Measurements from ENCODE around the gene DBF4.
"Not testable (repeated sequence)": the region's sequence is repeated elsewhere in the genome, so short reads cannot be mapped to it uniquely, and the experiment has no call there.

Gene DBF4

DNA sequence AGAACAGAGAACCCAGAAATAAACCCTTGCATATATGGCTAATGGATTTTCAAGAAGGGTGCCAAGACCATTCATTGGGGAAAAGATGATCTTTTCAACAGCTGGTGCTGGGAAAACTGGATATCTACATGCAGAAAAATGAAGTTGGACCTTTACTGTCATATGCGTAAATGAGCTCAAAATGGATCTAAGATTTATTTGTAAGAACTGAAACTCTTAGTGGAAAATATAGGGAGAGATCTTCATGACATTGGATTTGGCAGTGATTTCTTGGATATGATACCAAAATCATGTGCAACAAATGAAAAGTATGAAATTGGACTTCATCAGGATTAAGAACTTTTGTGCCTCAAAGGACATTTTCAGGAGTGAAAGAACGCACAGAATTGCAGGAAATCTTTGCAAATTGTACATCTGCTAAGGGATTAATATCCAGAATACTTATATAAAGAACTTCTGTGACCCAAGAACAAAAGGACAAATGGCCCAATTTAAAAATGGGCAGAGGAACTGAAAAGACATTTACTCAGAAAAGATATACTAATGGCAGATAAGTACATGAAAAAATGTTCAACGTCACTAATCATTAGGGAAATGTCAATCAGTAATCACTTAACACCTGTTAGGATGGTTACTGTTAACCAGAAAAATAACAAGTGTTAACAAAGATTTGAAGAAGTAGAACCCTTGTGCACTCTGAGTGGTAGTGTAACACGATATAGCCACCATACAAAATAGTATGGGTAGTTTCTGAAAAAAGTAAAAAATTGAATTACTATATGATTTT is 6.1 kb downstream of the DBF4 start:
- Histone ChIP-seq H3K27ac (ENCODE audit: low read depth, low read length) (no peak overlapping the region), H3K27me3 (ENCODE audit: control insufficient read depth, insufficient read depth, low read length) (no peaks in the 10 kb centered on the region), H3K36me3 (ENCODE audit: control insufficient read depth, insufficient read depth, low read length) (peaks cover 78% of the 10 kb centered on the region), H3K9me3 (ENCODE audit: control insufficient read depth, insufficient read depth, low read depth, low read length) (no peaks in the 10 kb centered on the region), H3K4me1 (ENCODE audit: control insufficient read depth, insufficient read depth, low read length) (no peaks in the 10 kb centered on the region), H3K4me3 (ENCODE audit: low read depth, low read length) (no peak overlapping the region), H3K9ac (ENCODE audit: low read length) (no peak overlapping the region)

GRCh38 chr7:87885018-87885417 is 8.7 kb downstream of the DBF4 start:
- H3K27ac ChIP-seq (ENCODE audit: low read depth, low read length): no peak overlapping the region
- H3K4me3 ChIP-seq (ENCODE audit: low read depth, low read length): no peak overlapping the region
- no peaks in the 10 kb centered on the region for H3K9me3 ChIP-seq (ENCODE audit: control insufficient read depth, insufficient read depth, low read depth, low read length)
- no peaks in the 10 kb centered on the region for H3K4me1 ChIP-seq (ENCODE audit: control insufficient read depth, insufficient read depth, low read length)
- H3K36me3 ChIP-seq (ENCODE audit: control insufficient read depth, insufficient read depth, low read length): peaks cover 89% of the 10 kb centered on the region
- no peak overlapping the region for H3K9ac ChIP-seq (ENCODE audit: low read length)
- H3K27me3 ChIP-seq (ENCODE audit: control insufficient read depth, insufficient read depth, low read length): no peaks in the 10 kb centered on the region

- H3K36me3 ChIP-seq (ENCODE audit: control insufficient read depth, insufficient read depth, low read length): peaks cover 85% of the 10 kb centered on the region
- no peak overlapping the region for H3K9ac ChIP-seq (ENCODE audit: low read length)
- no peaks in the 10 kb centered on the region for H3K9me3 ChIP-seq (ENCODE audit: control insufficient read depth, insufficient read depth, low read depth, low read length)
- H3K27ac ChIP-seq (ENCODE audit: low read depth, low read length): no peak overlapping the region
- no peaks in the 10 kb centered on the region for H3K4me1 ChIP-seq (ENCODE audit: control insufficient read depth, insufficient read depth, low read length)
- no peak overlapping the region for H3K4me3 ChIP-seq (ENCODE audit: low read depth, low read length)
- H3K27me3 ChIP-seq (ENCODE audit: control insufficient read depth, insufficient read depth, low read length): no peaks in the 10 kb centered on the region
These were observed 10.6 kb downstream of the DBF4 start for GRCh38 chr7:87886875-87887274.

DNA sequence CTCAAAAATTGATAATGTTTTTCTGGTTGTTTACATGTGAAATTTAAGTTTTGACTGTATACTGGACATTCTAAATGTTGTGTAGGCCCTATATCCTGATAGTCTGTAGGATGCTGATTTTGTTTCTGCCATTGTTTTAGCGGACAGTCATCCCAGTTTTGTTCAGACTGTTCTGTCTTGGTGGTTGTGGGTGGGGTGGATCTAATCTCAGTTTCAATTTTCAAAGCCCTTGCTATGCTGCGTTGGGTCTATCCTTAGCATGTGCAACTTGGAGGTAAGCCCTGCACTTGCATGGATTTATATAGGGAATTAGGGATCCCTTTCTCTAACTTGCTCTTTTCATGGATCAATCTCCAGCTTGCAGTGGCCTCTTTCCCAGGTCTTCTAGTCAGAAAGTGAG is 19.1 kb downstream of the DBF4 start:
- no peaks in the 10 kb centered on the region for H3K27me3 ChIP-seq (ENCODE audit: control insufficient read depth, insufficient read depth, low read length)
- H3K4me1 ChIP-seq (ENCODE audit: control insufficient read depth, insufficient read depth, low read length): no peaks in the 10 kb centered on the region
- peaks cover 84% of the 10 kb centered on the region for H3K36me3 ChIP-seq (ENCODE audit: control insufficient read depth, insufficient read depth, low read length)
- H3K4me3 ChIP-seq (ENCODE audit: low read depth, low read length): no peak overlapping the region
- no peak overlapping the region for H3K27ac ChIP-seq (ENCODE audit: low read depth, low read length)
- H3K9me3 ChIP-seq (ENCODE audit: control insufficient read depth, insufficient read depth, low read depth, low read length): no peaks in the 10 kb centered on the region
- no peak overlapping the region for H3K9ac ChIP-seq (ENCODE audit: low read length)

DNA sequence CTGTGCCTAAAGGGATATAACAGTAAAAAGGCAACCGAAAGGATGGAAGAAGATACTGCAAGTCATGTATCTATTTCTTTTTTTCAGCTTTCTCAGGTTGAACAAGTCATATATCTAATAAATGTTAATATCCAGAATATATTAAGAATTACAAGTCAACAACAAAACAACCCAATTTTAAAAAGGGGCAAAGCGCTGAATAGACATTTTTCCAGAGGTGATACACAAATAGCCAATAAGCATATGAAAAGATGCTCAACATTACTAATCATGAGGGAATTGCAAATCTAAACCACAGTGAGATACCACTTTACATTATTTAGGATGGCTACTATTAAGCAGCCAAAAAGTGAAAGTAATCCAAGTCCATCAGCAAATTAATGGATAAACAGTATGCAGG is 23.0 kb downstream of the DBF4 start:
- H3K9me3 ChIP-seq (ENCODE audit: control insufficient read depth, insufficient read depth, low read depth, low read length): no peaks in the 10 kb centered on the region
- H3K36me3 ChIP-seq (ENCODE audit: control insufficient read depth, insufficient read depth, low read length): peaks cover 88% of the 10 kb centered on the region
- H3K27me3 ChIP-seq (ENCODE audit: control insufficient read depth, insufficient read depth, low read length): no peaks in the 10 kb centered on the region

DNA sequence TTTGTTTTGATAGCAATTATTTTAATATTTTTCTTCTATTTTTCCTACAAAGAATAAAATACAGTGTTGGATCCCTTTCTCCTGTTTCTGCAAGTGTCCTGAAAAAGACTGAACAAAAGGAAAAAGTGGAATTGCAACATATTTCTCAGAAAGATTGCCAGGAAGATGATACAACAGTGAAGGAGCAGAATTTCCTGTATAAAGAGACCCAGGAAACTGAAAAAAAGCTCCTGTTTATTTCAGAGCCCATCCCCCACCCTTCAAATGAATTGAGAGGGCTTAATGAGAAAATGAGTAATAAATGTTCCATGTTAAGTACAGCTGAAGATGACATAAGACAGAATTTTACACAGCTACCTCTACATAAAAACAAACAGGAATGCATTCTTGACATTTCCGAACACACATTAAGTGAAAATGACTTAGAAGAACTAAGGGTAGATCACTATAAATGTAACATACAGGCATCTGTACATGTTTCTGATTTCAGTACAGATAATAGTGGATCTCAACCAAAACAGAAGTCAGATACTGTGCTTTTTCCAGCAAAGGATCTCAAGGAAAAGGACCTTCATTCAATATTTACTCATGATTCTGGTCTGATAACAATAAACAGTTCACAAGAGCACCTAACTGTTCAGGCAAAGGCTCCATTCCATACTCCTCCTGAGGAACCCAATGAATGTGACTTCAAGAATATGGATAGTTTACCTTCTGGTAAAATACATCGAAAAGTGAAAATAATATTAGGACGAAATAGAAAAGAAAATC is 31.0 kb downstream of the DBF4 start:
- H3K4me3 ChIP-seq (ENCODE audit: low read depth, low read length); H3K27ac ChIP-seq (ENCODE audit: low read depth, low read length); H3K9me3 ChIP-seq (ENCODE audit: control insufficient read depth, insufficient read depth, low read depth, low read length); H3K27me3 ChIP-seq (ENCODE audit: control insufficient read depth, insufficient read depth, low read length); H3K9ac ChIP-seq (ENCODE audit: low read length); H3K4me1 ChIP-seq (ENCODE audit: control insufficient read depth, insufficient read depth, low read length): not testable (repeated sequence)
- peaks cover 50% of the 10 kb centered on the region for H3K36me3 ChIP-seq (ENCODE audit: control insufficient read depth, insufficient read depth, low read length)

More for the DNA sequence above, 23.0 kb downstream of the DBF4 start:
- Histone ChIP-seq H3K4me3 (ENCODE audit: low read depth, low read length) (no peak overlapping the region), H3K27ac (ENCODE audit: low read depth, low read length) (no peak overlapping the region), H3K9ac (ENCODE audit: low read length) (no peak overlapping the region), H3K4me1 (ENCODE audit: control insufficient read depth, insufficient read depth, low read length) (no peaks in the 10 kb centered on the region)

- not testable (repeated sequence) for H3K4me3 ChIP-seq (ENCODE audit: low read depth, low read length); H3K9ac ChIP-seq (ENCODE audit: low read length); H3K27me3 ChIP-seq (ENCODE audit: control insufficient read depth, insufficient read depth, low read length); H3K9me3 ChIP-seq (ENCODE audit: control insufficient read depth, insufficient read depth, low read depth, low read length); H3K4me1 ChIP-seq (ENCODE audit: control insufficient read depth, insufficient read depth, low read length); H3K27ac ChIP-seq (ENCODE audit: low read depth, low read length)
- peaks cover 37% of the 10 kb centered on the region for H3K36me3 ChIP-seq (ENCODE audit: control insufficient read depth, insufficient read depth, low read length)
These were observed 32.5 kb downstream of the DBF4 start for GRCh38 chr7:87908814-87909213.

DNA sequence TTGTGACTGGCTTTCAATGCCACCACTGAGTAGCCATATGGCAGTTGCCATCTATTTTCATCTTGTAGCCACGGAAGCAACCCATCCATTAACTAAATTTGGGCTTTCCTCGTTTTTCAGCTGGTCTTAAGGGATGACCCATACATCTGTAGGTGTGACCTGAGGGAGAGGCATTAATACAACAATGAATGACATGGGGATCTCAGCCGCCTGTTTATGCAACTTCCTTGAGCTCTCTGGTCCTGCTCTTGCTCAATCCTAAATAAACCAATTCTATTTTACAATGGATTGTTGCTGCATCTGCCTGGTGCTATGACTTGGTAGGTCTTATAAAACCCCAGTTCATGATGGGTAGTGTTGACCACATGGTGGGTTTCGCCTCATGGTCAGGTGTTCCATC is 35.8 kb downstream of the DBF4 start:
- H3K9ac ChIP-seq (ENCODE audit: low read length): no peak overlapping the region
- no peak overlapping the region for H3K4me3 ChIP-seq (ENCODE audit: low read depth, low read length)
- H3K4me1 ChIP-seq (ENCODE audit: control insufficient read depth, insufficient read depth, low read length): no peaks in the 10 kb centered on the region
- no peaks in the 10 kb centered on the region for H3K27me3 ChIP-seq (ENCODE audit: control insufficient read depth, insufficient read depth, low read length)
- peaks cover 11% of the 10 kb centered on the region for H3K36me3 ChIP-seq (ENCODE audit: control insufficient read depth, insufficient read depth, low read length)
- no peak overlapping the region for H3K27ac ChIP-seq (ENCODE audit: low read depth, low read length)
- no peaks in the 10 kb centered on the region for H3K9me3 ChIP-seq (ENCODE audit: control insufficient read depth, insufficient read depth, low read depth, low read length)

GRCh38 chr7:87918740-87919139 is 42.4 kb downstream of the DBF4 start:
- Histone ChIP-seq H3K9ac (ENCODE audit: low read length) (no peak overlapping the region), H3K36me3 (ENCODE audit: control insufficient read depth, insufficient read depth, low read length) (no peaks in the 10 kb centered on the region), H3K27ac (ENCODE audit: low read depth, low read length) (no peak overlapping the region), H3K9me3 (ENCODE audit: control insufficient read depth, insufficient read depth, low read depth, low read length) (no peaks in the 10 kb centered on the region), H3K4me1 (ENCODE audit: control insufficient read depth, insufficient read depth, low read length) (no peaks in the 10 kb centered on the region), H3K27me3 (ENCODE audit: control insufficient read depth, insufficient read depth, low read length) (no peaks in the 10 kb centered on the region), H3K4me3 (ENCODE audit: low read depth, low read length) (no peak overlapping the region)

- Histone ChIP-seq H3K27me3 (ENCODE audit: control insufficient read depth, insufficient read depth, low read length) (no peaks in the 10 kb centered on the region), H3K9ac (ENCODE audit: low read length) (no peak overlapping the region), H3K4me3 (ENCODE audit: low read depth, low read length) (no peak overlapping the region), H3K36me3 (ENCODE audit: control insufficient read depth, insufficient read depth, low read length) (no peaks in the 10 kb centered on the region), H3K9me3 (ENCODE audit: control insufficient read depth, insufficient read depth, low read depth, low read length) (no peaks in the 10 kb centered on the region), H3K4me1 (ENCODE audit: control insufficient read depth, insufficient read depth, low read length) (no peaks in the 10 kb centered on the region), H3K27ac (ENCODE audit: low read depth, low read length) (no peak overlapping the region)
These were observed 43.6 kb downstream of the DBF4 start for GRCh38 chr7:87919875-87920274.

DNA sequence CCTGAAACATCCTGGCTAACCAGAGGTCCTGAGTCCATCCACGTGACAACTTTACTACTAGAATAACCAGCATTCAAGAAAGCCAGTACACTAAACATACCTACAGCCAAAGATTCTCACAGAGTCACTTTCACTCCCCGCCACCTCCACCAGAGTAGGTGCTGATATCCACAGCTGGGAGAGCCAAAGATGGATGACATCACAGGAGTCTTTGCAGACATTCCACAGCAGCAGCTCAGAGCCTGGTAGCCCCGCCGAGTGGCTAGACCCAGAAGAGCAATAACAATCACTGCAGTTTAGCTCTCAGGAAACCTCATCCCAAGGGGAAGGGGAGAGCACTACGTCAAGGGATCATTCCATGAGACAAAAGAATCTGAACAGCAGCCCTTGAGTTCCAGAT is 44.3 kb downstream of the DBF4 start:
- no peaks in the 10 kb centered on the region for H3K9me3 ChIP-seq (ENCODE audit: control insufficient read depth, insufficient read depth, low read depth, low read length)
- no peaks in the 10 kb centered on the region for H3K4me1 ChIP-seq (ENCODE audit: control insufficient read depth, insufficient read depth, low read length)
- no peak overlapping the region for H3K4me3 ChIP-seq (ENCODE audit: low read depth, low read length)
- H3K27me3 ChIP-seq (ENCODE audit: control insufficient read depth, insufficient read depth, low read length): no peaks in the 10 kb centered on the region
- no peaks in the 10 kb centered on the region for H3K36me3 ChIP-seq (ENCODE audit: control insufficient read depth, insufficient read depth, low read length)
- no peak overlapping the region for H3K27ac ChIP-seq (ENCODE audit: low read depth, low read length)
- no peak overlapping the region for H3K9ac ChIP-seq (ENCODE audit: low read length)
